HG02852 (cell line): Measurements from ENCODE around the gene WEE1.
A peak's percentile ranks its signal among the peaks of the same experiment; 100 is the strongest.
"Not testable (repeated sequence)": the region's sequence is repeated elsewhere in the genome, so short reads cannot be mapped to it uniquely, and the experiment has no call there.

Source experiments
- ATAC-seq: cut with Tn5 transposase; IDR thresholded peaks from one replicate; pipeline ENCODE4 v1.9.1; 2021; ENCODE audit warnings: mild to moderate bottlenecking, moderate library complexity; ENCODE audit not compliant: unreplicated experiment

WEE1 gene

DNA sequence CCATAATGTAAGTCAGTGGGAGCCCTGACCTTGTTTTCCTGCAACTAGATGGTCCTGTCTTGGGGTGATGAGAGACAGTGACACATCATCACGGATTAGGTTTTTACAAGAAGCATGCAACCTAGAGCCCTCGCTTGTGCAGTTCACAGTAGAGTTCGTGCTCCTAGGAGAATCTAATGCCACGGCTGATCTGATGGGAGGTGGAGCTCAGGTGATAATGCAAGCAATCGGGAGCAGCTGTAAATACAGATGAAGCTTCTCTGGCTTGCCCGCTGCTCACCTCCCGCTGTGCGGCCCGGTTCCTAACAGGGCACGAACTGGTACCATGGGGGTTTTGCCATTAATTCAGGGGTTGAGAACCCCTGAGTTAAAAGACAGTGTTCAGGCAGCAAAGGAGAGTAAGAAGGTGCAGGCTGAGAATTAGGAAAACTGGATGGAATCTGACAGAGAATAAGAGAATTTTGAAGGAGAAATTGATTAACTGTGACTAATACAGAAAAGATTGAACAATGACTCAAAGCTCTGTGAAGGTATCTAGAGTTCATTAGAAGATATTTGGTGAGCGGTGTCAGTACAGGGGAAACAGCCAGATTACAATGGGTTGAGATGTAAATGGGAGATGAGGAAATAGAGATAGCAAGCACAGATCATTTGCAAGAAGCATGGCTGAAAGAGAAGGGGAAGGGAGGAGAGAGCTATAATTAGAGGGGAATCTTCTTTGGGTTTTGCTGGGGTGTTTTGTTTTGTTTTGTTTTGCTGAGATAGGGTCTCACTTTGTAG, 21.0 kb downstream of the WEE1 start:
- ATAC-seq, result no peak

DNA sequence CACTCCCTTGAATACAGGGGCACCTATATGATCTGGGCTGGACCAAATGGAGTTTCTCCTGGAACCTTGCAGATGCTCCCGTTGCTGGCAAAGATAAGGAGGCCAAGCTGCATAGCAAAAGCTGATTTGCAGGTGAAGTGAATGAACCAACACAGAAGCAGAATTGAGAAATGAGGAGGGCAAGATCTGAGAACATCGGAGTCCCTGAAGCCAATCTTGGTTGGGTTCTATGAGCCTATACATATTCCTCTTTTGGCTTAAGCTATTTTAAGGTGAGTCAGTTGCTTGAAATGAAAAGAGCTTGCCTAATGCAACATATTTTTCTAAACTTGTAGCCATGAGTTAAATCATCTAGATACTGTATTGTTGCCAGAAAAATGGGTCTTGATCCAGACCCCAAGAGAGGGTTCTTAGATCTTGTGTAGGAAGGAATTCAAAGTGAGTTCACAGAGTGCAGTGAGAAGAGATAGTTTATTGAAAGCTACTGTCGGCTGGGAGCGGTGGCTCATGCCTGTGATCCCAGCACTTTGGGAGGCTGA, 23.5 kb downstream of the WEE1 start:
- ATAC-seq, result no peak

GRCh38 chr11:9600166-9600565, 26.7 kb downstream of the WEE1 start:
- ATAC-seq, result no peak

GRCh38 chr11:9600644-9601036, 27.2 kb downstream of the WEE1 start:
- no peak for ATAC-seq

DNA sequence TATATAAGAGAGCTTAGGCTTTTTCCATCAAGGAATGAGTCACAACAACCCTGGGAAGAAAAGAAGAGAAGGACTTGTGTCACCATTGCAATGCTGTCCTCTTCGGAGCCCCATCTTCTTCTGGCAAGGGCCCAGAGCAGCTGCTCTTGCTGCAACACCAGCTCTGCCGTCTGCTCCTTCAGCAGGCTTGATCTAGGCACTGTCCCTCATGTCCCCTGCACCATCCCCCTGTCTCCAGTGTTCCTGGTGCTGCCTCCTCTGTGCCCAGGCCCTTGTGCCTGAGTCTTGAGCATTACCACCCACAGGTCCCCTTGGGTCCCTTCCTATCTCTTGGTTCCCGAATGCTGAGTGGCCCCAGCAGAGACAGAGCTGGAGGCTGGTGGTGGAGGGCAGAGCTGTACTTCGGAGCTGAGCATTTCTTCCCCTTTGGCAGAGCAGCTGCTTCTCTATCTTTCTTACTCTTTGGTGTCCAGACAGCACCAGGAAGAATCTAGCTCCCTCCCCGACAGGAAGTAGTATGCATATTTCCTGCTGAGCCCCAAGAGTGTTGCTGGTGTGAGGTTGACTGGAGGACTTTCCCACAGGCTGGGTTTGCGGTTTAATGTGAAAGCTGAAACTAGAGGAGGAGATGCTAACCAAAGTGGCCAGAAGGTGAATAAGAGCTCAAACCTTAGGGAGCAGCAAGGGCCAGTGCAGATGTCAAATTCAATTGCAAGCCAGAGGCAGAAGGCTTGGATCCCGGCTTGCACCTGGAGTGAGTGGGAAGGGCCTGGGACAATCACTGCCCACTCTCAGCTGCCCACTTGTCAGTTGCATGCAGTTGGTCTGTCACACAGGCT, 27.8 kb downstream of the WEE1 start:
- peak; percentile 87 for ATAC-seq

DNA sequence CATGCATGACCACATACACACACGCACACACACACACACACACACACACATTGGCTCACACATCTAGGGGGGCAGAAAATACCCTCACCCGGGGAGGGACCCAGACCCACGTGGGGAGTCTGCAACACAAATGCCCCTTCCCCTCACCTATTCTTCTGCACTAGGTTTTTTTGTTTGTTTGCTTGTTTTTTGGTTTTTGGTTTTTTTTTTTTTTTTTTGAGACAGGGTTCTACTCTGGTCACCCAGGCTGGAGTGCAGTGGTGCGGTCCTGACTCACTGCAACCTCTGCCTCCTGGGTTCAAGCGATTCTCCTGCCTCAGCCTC, 28.4 kb downstream of the WEE1 start:
- no peak for ATAC-seq

DNA sequence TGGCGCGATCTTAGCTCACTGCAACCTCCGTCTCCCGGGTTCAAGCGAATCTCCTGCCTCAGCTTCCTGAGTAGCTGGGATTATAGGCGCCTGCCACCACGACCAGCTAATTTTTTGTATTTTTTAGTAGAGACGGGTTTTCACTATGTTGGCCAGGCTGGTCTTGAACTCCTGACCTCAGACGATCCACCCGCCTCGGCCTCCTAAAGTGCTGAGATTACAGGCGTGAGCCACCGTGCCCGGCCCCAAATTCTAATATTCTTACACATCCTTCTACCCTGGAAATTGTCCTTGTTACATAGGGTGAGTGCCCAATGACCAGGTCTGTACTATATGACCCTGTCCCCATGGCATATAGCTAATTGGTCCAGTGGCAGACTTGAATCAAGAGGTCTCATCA, 29.7 kb downstream of the WEE1 start:
- ATAC-seq, result not testable (repeated sequence)

GRCh38 chr11:9604134-9604533, 30.7 kb downstream of the WEE1 start:
- ATAC-seq, result no peak

- ATAC-seq, result no peak
Measured at GRCh38 chr11:9605742-9606141, 32.3 kb downstream of the WEE1 start.

DNA sequence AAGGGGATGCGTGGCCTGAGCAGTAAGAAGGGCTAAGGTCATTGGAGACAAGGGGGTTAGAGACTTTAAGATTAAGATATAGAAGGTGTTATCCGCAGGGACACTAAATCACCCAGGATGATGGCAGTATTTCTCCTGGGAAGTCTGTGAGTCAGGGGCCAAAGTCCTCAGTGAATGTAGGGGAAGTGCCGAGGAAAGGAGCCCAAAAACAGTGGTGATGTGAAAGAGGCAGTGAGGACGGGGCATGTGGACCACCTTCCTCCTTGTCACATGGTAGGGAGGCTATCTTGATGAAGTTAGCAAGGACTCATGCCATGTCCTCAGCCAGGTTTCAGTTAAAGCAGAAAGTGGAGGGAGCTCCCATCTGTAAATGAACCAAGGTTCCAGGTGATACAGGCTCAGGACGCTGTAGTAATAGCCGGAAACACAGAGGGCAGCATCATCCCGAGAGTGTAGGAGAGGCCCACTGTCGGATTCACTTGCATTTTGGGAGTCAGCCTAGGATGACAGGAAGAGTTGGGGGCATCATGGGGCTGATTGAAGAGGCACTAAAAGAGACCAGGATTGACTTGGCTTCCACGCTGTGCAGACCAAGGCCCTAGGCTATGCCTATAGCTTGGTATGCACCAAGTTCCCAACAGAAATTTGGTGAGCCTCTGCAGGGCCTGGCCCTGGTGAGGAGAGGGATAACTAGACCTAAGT, 33.5 kb downstream of the WEE1 start:
- no peak for ATAC-seq

- ATAC-seq, result no peak
Measured at GRCh38 chr11:9607511-9607899, 34.0 kb downstream of the WEE1 start.

DNA sequence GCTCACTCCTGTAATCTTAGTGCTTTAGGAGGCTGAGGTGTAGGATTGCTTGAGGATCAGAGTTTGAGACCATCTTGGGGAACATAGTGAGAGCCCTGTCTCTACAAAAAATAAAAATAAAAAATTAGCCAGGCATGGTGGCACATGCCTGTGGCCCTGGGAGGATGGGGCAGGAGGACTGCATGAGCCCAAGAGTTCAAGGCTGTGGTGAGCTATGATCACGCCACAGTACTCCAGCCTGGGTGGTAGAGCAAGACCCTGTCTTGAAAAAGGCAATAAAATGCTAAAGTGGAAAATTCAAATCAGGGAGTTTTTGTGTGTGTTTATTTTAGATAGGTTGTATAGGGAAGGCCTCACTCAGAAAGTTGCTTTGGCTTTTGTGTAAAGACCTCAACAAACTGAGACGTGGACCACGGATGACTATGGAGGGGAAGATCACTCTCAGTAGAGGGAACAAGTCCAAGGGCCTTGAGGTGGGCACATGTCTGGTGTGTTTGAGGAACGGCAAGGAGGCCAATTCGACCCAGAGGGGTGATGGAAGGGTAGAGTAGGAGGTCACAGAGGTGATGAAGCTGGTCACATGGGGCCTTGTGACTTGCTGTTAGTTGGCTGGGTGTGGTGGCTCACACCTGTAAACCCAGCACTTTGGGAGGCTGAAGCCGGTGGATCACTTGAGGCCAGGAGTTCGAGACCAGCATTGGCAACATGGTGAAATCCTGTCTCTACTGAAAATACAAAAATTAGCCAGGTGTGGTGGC, 35.7 kb downstream of the WEE1 start:
- no peak for ATAC-seq

- no peak for ATAC-seq
Measured at GRCh38 chr11:9609841-9610240, 36.4 kb downstream of the WEE1 start.

- ATAC-seq, result peak; percentile 43
Measured at GRCh38 chr11:9613118-9613829, 39.8 kb downstream of the WEE1 start.

- ATAC-seq, result peak; percentile 68
Measured at GRCh38 chr11:9613830-9614762, 40.6 kb downstream of the WEE1 start.

- ATAC-seq, result peak; percentile 44
Measured at GRCh38 chr11:9615031-9615451, 41.6 kb downstream of the WEE1 start.

DNA sequence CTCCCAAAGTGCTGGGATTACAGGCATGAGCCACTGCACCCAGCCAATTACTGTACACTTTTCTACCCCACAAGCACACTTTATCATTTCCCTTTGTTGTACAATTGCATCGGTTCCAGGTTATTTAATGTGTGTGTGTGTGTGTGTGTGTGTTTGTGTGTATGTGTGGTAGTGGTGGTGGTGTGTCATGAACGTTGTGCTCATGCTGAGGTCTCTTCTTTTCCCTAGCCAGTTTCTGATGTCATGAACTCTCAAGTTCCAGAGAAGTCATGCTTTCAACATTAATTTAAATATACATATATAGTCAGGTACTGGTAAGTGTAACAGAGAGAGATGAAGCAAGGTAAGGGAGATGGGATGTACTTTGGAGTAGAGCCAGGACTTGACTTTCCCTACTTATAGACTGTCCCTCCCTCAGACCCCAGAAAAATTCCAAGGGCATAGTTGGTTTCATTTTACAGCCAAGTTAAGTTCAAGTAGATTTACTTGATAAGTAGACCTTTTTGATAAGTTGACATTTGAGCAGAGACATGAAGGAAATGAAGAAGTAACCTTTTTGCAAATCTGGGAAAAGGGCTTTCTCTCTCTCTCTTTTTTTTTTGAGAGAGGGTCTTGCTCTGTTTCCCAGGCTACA, 42.7 kb downstream of the WEE1 start:
- no peak for ATAC-seq

- no peak for ATAC-seq
Measured at GRCh38 chr11:9616858-9617257, 43.4 kb downstream of the WEE1 start.

- no peak for ATAC-seq
Measured at GRCh38 chr11:9617940-9618339, 44.5 kb downstream of the WEE1 start.
